Astrocyte (in vitro differentiated cells and primary cell): ENCODE measurements around the gene GRK3.

Experiments
- CTCF ChIP-seq: IDR thresholded peaks from 2 replicates; pipeline ENCODE4 v1.5.1; 2011; ENCODE audit warnings: low read depth, mild to moderate bottlenecking, inconsistent platforms, low read length, moderate library complexity; ENCODE audit not compliant: insufficient read depth
- EZH2 ChIP-seq: IDR thresholded peaks from 2 replicates; pipeline ENCODE4 v1.6.1; 2012; ENCODE audit warnings: mild to moderate bottlenecking, low read length, inconsistent platforms; ENCODE audit not compliant: insufficient read depth

GRCh38 chr22:25763239-25763777 lies 198.8 kb downstream of the GRK3 start:
- TF ChIP-seq CTCF (no peak), EZH2 (no peak)
